H1 (cell line): ENCODE results near the gene C19orf67. TPM values are rescaled to one million over a fixed set of nuclear protein-coding genes. Genes with fewer than 3 reads are reported as not detected.

Experiments
- CTCF ChIA-PET: fragments of 300-600 bp; sonication (Branson Sonifier 250); formaldehyde crosslinking; loops from one replicate; lab custom pipeline; 2021; ENCODE audit not compliant: partially characterized antibody; lab: Charles Lee
- POLR2A ChIA-PET: fragments of 300-600 bp; sonication (Branson Sonifier 250); formaldehyde crosslinking; loops from one replicate; lab custom pipeline; 2021; ENCODE audit warnings: inconsistent platforms; ENCODE audit not compliant: partially characterized antibody; lab: Charles Lee
- DNase-seq, 2 experiments: peaks; one replicate each; pipeline versions ENCODE4 v3.0.0 to v3.0.0-alpha.2; 2010 to 2022; ENCODE audit warnings: low spot score in 2 of 2, low read depth in 1 of 2, mixed read lengths in 1 of 2
- FAIRE-seq: peaks from 2 replicates; lab custom pipeline; 2011; peaks lifted over from hg19 to GRCh38; lab: Jason Lieb, UNC
- H2AFZ ChIP-seq: 2 replicates; pipeline ENCODE4 v1.8.1; 2012; ENCODE audit warnings: low read length, inconsistent platforms
- H2AK5ac ChIP-seq: 2 replicates; pipeline ENCODE4 v1.6.1; 2013; ENCODE audit warnings: low read depth, low read length
- H2BK120ac ChIP-seq: replicated peaks from 2 replicates; pipeline ENCODE3; 2013; ENCODE audit warnings: low read depth, low read length, inconsistent platforms
- H2BK12ac ChIP-seq: 2 replicates; pipeline ENCODE4 v1.6.1; 2013; ENCODE audit warnings: low read depth, low read length
- H2BK15ac ChIP-seq: 2 replicates; pipeline ENCODE4 v1.6.1; 2013; ENCODE audit warnings: low read length
- H2BK20ac ChIP-seq: 2 replicates; pipeline ENCODE4 v1.6.1; 2013; ENCODE audit warnings: low read length
- H2BK5ac ChIP-seq: 2 replicates; pipeline ENCODE4 v1.6.1; 2013; ENCODE audit warnings: low read depth, low read length
- H3K14ac ChIP-seq: 2 replicates; pipeline ENCODE4 v1.6.1; 2013; ENCODE audit warnings: inconsistent platforms; ENCODE audit not compliant: insufficient read length
- H3K18ac ChIP-seq: 2 replicates; pipeline ENCODE4 v1.6.1; 2013; ENCODE audit warnings: low read length; ENCODE audit errors: extremely low read depth
- H3K23ac ChIP-seq: 2 replicates; pipeline ENCODE4 v1.6.1; 2013; ENCODE audit warnings: inconsistent platforms; ENCODE audit not compliant: insufficient read length
- H3K23me2 ChIP-seq: 2 replicates; pipeline ENCODE4 v1.6.1; 2013; ENCODE audit warnings: low read depth, low read length
- H3K27ac ChIP-seq: 2 replicates; pipeline ENCODE4 v1.6.1; 2011; ENCODE audit warnings: low read depth, low read length, inconsistent platforms
- H3K27me3 ChIP-seq, 4 experiments: replicated peaks in 1 of 4; 1 replicate in 1 of 4; 2 replicates in 3 of 4; pipeline versions ENCODE4 v1.6.1 to v1.8.1; 2011 to 2013; ENCODE audit warnings: low read length in 3 of 4, mild to moderate bottlenecking in 3 of 4, inconsistent platforms in 2 of 4, mixed read lengths in 2 of 4, moderate library complexity in 1 of 4; ENCODE audit not compliant: control insufficient read depth in 3 of 4, insufficient read depth in 3 of 4; ENCODE audit errors: extremely low read depth in 1 of 4
- H3K36me3 ChIP-seq, 4 experiments: 2 replicates each; pipeline versions ENCODE4 v1.6.1 to v1.8.1; 2011 to 2013; ENCODE audit warnings: mild to moderate bottlenecking in 4 of 4, low read length in 3 of 4, moderate library complexity in 2 of 4, control low read depth in 1 of 4, inconsistent platforms in 1 of 4; ENCODE audit not compliant: insufficient read depth in 4 of 4, control insufficient read depth in 2 of 4
- H3K4ac ChIP-seq: replicated peaks from 2 replicates; pipeline ENCODE3; 2013; ENCODE audit warnings: low read length, low read depth, mixed read lengths, inconsistent platforms; ENCODE audit not compliant: insufficient read length
- H3K4me1 ChIP-seq, 4 experiments: replicated peaks in 1 of 4; 1 replicate in 1 of 4; 2 replicates in 3 of 4; pipeline versions ENCODE4 v1.6.1 to v1.8.1; 2011 to 2013; ENCODE audit warnings: low read length in 3 of 4, inconsistent platforms in 2 of 4, mixed read lengths in 1 of 4; ENCODE audit not compliant: insufficient read depth in 4 of 4, control insufficient read depth in 3 of 4
- H3K4me2 ChIP-seq, 2 experiments: 2 replicates each; pipeline versions ENCODE4 v1.6.1 to v1.8.1; 2011 to 2013; ENCODE audit warnings: low read depth in 2 of 2, low read length in 2 of 2, control low read depth in 1 of 2, inconsistent platforms in 1 of 2, mild to moderate bottlenecking in 1 of 2; ENCODE audit not compliant: insufficient read depth in 1 of 2
- H3K4me3 ChIP-seq, 4 experiments: fragments of 200-600, 300-600 bp in 1 of 4; sonication (generic), shearing (Covaris generic), sonication (Bioruptor Twin) in 1 of 4; 2 replicates each; pipeline versions ENCODE4 v1.5.1 to v1.8.1; 2011 to 2016; ENCODE audit warnings: low read length in 4 of 4, low read depth in 3 of 4, control low read depth in 2 of 4, inconsistent platforms in 2 of 4, mild to moderate bottlenecking in 2 of 4, mixed read lengths in 1 of 4, moderate library complexity in 1 of 4; ENCODE audit not compliant: insufficient read depth in 2 of 4; ENCODE audit errors: extremely low read depth in 1 of 4
- H3K56ac ChIP-seq: replicated peaks from 2 replicates; pipeline ENCODE3; 2013; ENCODE audit warnings: low read depth, mild to moderate bottlenecking, mixed read lengths, low read length, inconsistent platforms; ENCODE audit not compliant: insufficient read length
- H3K79me1 ChIP-seq: 2 replicates; pipeline ENCODE4 v1.6.1; 2013; ENCODE audit warnings: low read depth, low read length, control low read depth
- H3K79me2 ChIP-seq, 2 experiments: 2 replicates each; pipeline versions ENCODE4 v1.6.1 to v1.8.1; 2012 to 2013; ENCODE audit warnings: low read length in 2 of 2, mild to moderate bottlenecking in 2 of 2, inconsistent platforms in 1 of 2; ENCODE audit not compliant: insufficient read depth in 2 of 2, control insufficient read depth in 1 of 2
- H3K9ac ChIP-seq, 4 experiments: replicated peaks in 1 of 4; 1 replicate in 1 of 4; 2 replicates in 3 of 4; pipeline versions ENCODE4 v1.6.1 to v1.8.1; 2011 to 2013; ENCODE audit warnings: low read depth in 3 of 4, low read length in 3 of 4, control low read depth in 2 of 4, mild to moderate bottlenecking in 2 of 4, moderate library complexity in 2 of 4, inconsistent platforms in 1 of 4; ENCODE audit errors: extremely low read depth in 1 of 4
- H3K9me3 ChIP-seq, 2 experiments: 2 replicates each; pipeline versions ENCODE4 v1.6.1 to v1.8.1; 2012 to 2013; ENCODE audit warnings: mild to moderate bottlenecking in 2 of 2, moderate library complexity in 2 of 2, control low read depth in 1 of 2, inconsistent platforms in 1 of 2, low read depth in 1 of 2, low read length in 1 of 2, mixed read lengths in 1 of 2; ENCODE audit not compliant: insufficient read depth in 2 of 2
- H4K20me1 ChIP-seq, 2 experiments: replicated peaks in 1 of 2; 2 replicates each; pipeline versions ENCODE3 to v1.8.1; 2011 to 2013; ENCODE audit warnings: inconsistent platforms in 2 of 2, low read length in 2 of 2, mild to moderate bottlenecking in 1 of 2; ENCODE audit not compliant: insufficient read depth in 2 of 2, control insufficient read depth in 1 of 2
- H4K5ac ChIP-seq: 2 replicates; pipeline ENCODE4 v1.6.1; 2013; ENCODE audit warnings: low read length, low read depth, mixed read lengths, inconsistent platforms; ENCODE audit not compliant: insufficient read length
- H4K8ac ChIP-seq: 2 replicates; pipeline ENCODE4 v1.8.0; 2013; ENCODE audit warnings: mild to moderate bottlenecking, moderate library complexity, low read length, inconsistent platforms; ENCODE audit not compliant: insufficient read depth; ENCODE audit errors: extremely low read depth
- H4K91ac ChIP-seq: replicated peaks from 2 replicates; pipeline ENCODE3; 2013; ENCODE audit warnings: low read length, mixed read lengths, inconsistent platforms; ENCODE audit not compliant: insufficient read length
- BRCA1 ChIP-seq: IDR thresholded peaks from 2 replicates; pipeline ENCODE4 v1.6.1; 2012; ENCODE audit warnings: low read depth, low read length, improper control_type of control experiment
- CEBPB ChIP-seq: IDR thresholded peaks from 2 replicates; pipeline ENCODE4 v1.6.1; 2012; ENCODE audit warnings: low read depth, low read length
- EGR1 ChIP-seq: IDR thresholded peaks from 2 replicates; pipeline ENCODE4 v1.6.1; 2011; ENCODE audit warnings: low read depth, low read length, borderline replicate concordance
- EP300 ChIP-seq, 2 experiments: IDR thresholded peaks; 1 replicate in 1 of 2; 2 replicates in 1 of 2; pipeline ENCODE4 v1.6.1; 2011 to 2012; ENCODE audit warnings: low read depth in 2 of 2, low read length in 2 of 2, mild to moderate bottlenecking in 2 of 2, borderline replicate concordance in 1 of 2, inconsistent platforms in 1 of 2, moderate library complexity in 1 of 2
- EZH2 ChIP-seq: fragments of 200-600 bp; sonication (generic); IDR thresholded peaks from 2 replicates; pipeline ENCODE4 v1.7.1; 2012; ENCODE audit warnings: low read depth, mild to moderate bottlenecking, moderate library complexity, low read length, inconsistent platforms; ENCODE audit not compliant: severe bottlenecking
- RNF2 ChIP-seq: fragments of 200-900, 300-1000 bp; sonication (generic); IDR thresholded peaks from 2 replicates; pipeline ENCODE4 v1.7.1; 2016; ENCODE audit warnings: borderline replicate concordance, low read depth, mild to moderate bottlenecking, antibody characterized with exemption, low read length; ENCODE audit not compliant: poor library complexity, severe bottlenecking; ENCODE audit errors: missing control alignments
- SIN3A ChIP-seq, 2 experiments: IDR thresholded peaks in 1 of 2; conservative IDR thresholded peaks in 1 of 2; 2 replicates each; pipeline ENCODE4 v1.6.1; 2011 to 2012; ENCODE audit warnings: low read length in 2 of 2, improper control_type of control experiment in 1 of 2, low read depth in 1 of 2, mild to moderate bottlenecking in 1 of 2
- SP4 ChIP-seq: IDR thresholded peaks from 2 replicates; pipeline ENCODE4 v1.6.1; 2012; ENCODE audit warnings: low read length, inconsistent platforms
- SRF ChIP-seq: IDR thresholded peaks from 2 replicates; pipeline ENCODE4 v1.6.1; 2011; ENCODE audit warnings: mild to moderate bottlenecking, low read depth, low read length, moderate library complexity
- TBP ChIP-seq: IDR thresholded peaks from 2 replicates; pipeline ENCODE4 v1.6.1; 2011; ENCODE audit warnings: low read depth, low read length, improper control_type of control experiment
- TEAD4 ChIP-seq: IDR thresholded peaks from 2 replicates; pipeline ENCODE4 v1.6.1; 2012; ENCODE audit warnings: low read depth, low read length, inconsistent platforms, mixed read lengths
- WGBS, 2 experiments: shearing (Covaris generic) in 1 of 2; methylation state at CpG; one replicate each; pipeline versions ENCODE4 v1.1.6 to v1.1.7; 2013 to 2015; ENCODE audit warnings: low lambda C conversion rate in 2 of 2, mixed read lengths in 2 of 2, inconsistent platforms in 1 of 2, low coverage in 1 of 2, missing lambda C conversion rate in 1 of 2; ENCODE audit not compliant: insufficient replicate concordance in 2 of 2, insufficient coverage in 1 of 2, insufficient read length in 1 of 2; ENCODE audit errors: extremely low coverage in 1 of 2, missing lambda C conversion rate in 1 of 2; 5-methylcytosine and 5-hydroxymethylcytosine counted together
- polyA plus RNA-seq, 7 experiments: library from polyadenylated mRNA; depleted of rRNA in 3 of 7; stranded (reverse) in 5 of 7; unstranded in 2 of 7; fragments of >200 nt in 5 of 7; fragments of 200-250 nt in 2 of 7; gene quantifications; 1 replicate in 5 of 7; 2 replicates in 1 of 7; 4 replicates in 1 of 7; pipeline versions ENCODE4 v1.2.1 to v1.2.3, GENCODE V29; 2011 to 2013; ENCODE audit warnings: missing spikeins in 2 of 7, mixed read lengths in 2 of 7
- total RNA-seq: library from RNA; stranded (reverse); fragmentation: NEBNext Ultra II Directional; extraction: Animal tissue kit (Norgen Biotek cat#: 25700); gene quantifications from 2 replicates; pipeline ENCODE4 v1.2.1, GENCODE V29; 2021

Gene C19orf67
- total and polyA plus RNA-seq, 2 of the 8 experiments (the other 6 are each of a cell fraction or from before 2014, with no cell fraction given): 0.12 TPM; not detected in 1

- H2AFZ ChIP-seq: 0 out of 2 replicates have a peak within 1 kb of the TSS, but pooled peaks have one; percentile 70
- no peak within 1 kb of the TSS for H3K4me3 ChIP-seq
- H3K79me1 ChIP-seq: no peaks in the 10 kb centered on the region
- H3K36me3 ChIP-seq: no peaks in the 10 kb centered on the region
- peak within 1 kb of the TSS; percentile 72; the same call in 1 of the 2 replicates for H4K8ac ChIP-seq
- DNase-seq (no peak), FAIRE-seq (no peak)
- peak within 1 kb of the TSS; percentile 55 for H4K91ac ChIP-seq
- H3K23me2 ChIP-seq: peaks cover 10% of the 10 kb centered on the region; the same call in 1 of the 2 replicates
- peaks cover 0 to 2% of the 10 kb centered on the region in 2 experiments for H4K20me1 ChIP-seq
- H4K5ac ChIP-seq: no peak within 1 kb of the TSS
- no peak within 1 kb of the TSS for H3K14ac ChIP-seq
- H3K79me2 ChIP-seq: no peaks in the 10 kb centered on the region
- H3K9ac ChIP-seq: no peak within 1 kb of the TSS
- peak within 1 kb of the TSS; percentile 72; the same call in 1 of the 2 replicates for H2BK20ac ChIP-seq
- H3K4me2 ChIP-seq: no peak within 1 kb of the TSS
- POLR2A ChIA-PET: interaction anchor here (0.7 to 1.4 kb wide), 2 partner anchors 9 to 19 kb away, joined by 3 to 4 read pairs; no protein-coding TSS in a partner anchor
- H2BK15ac ChIP-seq: peak within 1 kb of the TSS; percentile 97
- peaks cover 5 to 18% (median 14%) of the 10 kb centered on the region in 4 experiments for H3K27me3 ChIP-seq
- peak within 1 kb of the TSS; percentile 32 for H3K18ac ChIP-seq
- 81% methylated on average over 16 of the region's 19 CpGs; no CpG with 5 or more reads in 1 of the 2 experiments for WGBS, 2 experiments
- H3K4me1 ChIP-seq: peaks cover 0 to 8% (median 3%) of the 10 kb centered on the region in 4 experiments; a peak in 4 of 7 replicates
- H3K9me3 ChIP-seq: no peaks in the 10 kb centered on the region
- CTCF ChIA-PET: interaction anchor here (0.7 to 7.3 kb wide), 8 partner anchors 9 to 179 kb away, joined by 3 to 103 read pairs (median 40); partner anchors contain the start of genes C19orf67 and MISP3
- no peak within 1 kb of the TSS for H2BK120ac ChIP-seq
- H3K23ac ChIP-seq: no peak within 1 kb of the TSS
- no peak within 1 kb of the TSS for H2AK5ac ChIP-seq
- H3K56ac ChIP-seq: no peak within 1 kb of the TSS
- no peak within 1 kb of the TSS; the same call in 1 of the 2 replicates for H2BK5ac ChIP-seq
- H2BK12ac ChIP-seq: 0 out of 2 replicates have a peak within 1 kb of the TSS, but pooled peaks have one; percentile 17
- H3K27ac ChIP-seq: no peak within 1 kb of the TSS
- H3K4ac ChIP-seq: peak within 1 kb of the TSS; percentile 23
- no peak for TF ChIP-seq EZH2
- TF ChIP-seq CEBPB: no peak
- TF ChIP-seq SIN3A (conservative IDR thresholded peaks at IDR 0.05 in 1 of 2, IDR thresholded peaks at IDR 0.05 in 1 of 2; ENCODE audit: low read depth in 1 of 2, low read length in 2 of 2): no peak
- no peak for TF ChIP-seq BRCA1
- no peak for TF ChIP-seq TEAD4
- TF ChIP-seq EP300 (IDR thresholded peaks at IDR 0.05; ENCODE audit: borderline replicate concordance in 1 of 2, low read depth in 2 of 2, low read length in 2 of 2): no peak
- no peak for TF ChIP-seq SP4
- TF ChIP-seq SRF: no peak
- no peak for TF ChIP-seq RNF2
- no peak for TF ChIP-seq EGR1
- no peak for TF ChIP-seq TBP
Measured at GRCh38 chr19:14061751-14062557, 23.6 kb downstream of the C19orf67 start, which contains the start of gene PALM3. Gene PALM3 (minus strand): TSS chr19:14062076. CDS start chr19:14061980, 96 bp downstream.
